HG03575 (cell line): Measurements from ENCODE around the gene PDZD7.
"Not testable (repeated sequence)": the region's sequence is repeated elsewhere in the genome, so short reads cannot be mapped to it uniquely, and the experiment has no call there.

Experiments used
- ATAC-seq: cut with Tn5 transposase; IDR thresholded peaks from one replicate; pipeline ENCODE4 v1.9.1; 2021; ENCODE audit not compliant: unreplicated experiment, insufficient number of reproducible peaks, low FRiP score; ENCODE audit errors: extremely low read depth

Gene PDZD7

DNA sequence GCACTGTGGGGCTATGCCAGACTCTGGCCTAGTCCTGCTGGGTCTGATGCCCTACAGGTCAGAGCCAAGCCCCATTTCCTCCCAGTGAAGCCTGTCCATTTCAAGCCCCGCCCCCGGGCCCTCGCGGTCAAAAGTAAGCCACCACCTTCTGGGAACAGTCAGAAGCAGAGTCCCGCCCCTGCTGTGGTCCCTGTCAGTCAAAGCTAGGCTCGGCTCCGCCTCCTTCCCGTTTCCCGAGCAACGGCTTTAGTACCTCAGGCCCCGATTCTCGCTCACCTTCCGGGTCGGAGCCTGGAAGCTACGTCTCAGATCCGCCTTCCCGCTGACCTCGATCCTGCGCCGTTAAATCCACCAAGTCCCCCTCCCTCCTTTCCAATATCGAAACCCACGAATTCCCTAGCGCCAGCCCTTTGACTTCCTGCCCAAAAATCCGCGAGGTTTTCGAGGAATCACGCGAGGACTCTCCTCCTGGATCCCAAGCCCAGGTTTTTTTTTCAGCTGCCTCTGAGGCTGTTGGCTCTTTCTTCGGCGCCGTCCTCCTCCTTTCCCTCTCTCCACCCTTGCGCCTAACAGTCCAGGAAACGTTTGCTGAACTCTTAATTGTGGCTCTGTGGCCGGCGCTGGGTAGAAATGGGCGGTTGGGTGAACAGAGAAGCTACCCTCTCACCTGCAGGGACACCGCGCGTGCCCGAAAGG is 11.9 kb upstream of the PDZD7 start:
- ATAC-seq: no peak

DNA sequence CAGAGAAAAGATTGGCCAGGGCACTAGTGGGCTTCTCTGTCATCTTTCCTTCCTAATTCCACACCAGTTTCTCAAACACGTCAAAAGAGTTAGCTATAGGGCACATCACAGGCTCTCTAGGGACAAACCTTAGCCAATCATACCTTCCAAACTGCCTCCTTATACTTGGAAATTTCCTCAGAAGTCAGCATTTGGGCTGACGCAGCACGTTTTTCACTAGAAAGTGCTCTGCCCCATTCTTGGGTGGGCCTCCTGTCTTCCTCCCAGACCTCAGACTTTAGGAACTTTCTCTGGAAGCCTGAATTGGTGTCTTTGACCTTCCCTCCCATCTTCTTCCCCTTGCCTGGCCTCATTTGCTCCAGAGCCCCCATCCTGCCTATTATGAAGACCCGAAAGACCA is 11.2 kb upstream of the PDZD7 start:
- no peak for ATAC-seq

DNA sequence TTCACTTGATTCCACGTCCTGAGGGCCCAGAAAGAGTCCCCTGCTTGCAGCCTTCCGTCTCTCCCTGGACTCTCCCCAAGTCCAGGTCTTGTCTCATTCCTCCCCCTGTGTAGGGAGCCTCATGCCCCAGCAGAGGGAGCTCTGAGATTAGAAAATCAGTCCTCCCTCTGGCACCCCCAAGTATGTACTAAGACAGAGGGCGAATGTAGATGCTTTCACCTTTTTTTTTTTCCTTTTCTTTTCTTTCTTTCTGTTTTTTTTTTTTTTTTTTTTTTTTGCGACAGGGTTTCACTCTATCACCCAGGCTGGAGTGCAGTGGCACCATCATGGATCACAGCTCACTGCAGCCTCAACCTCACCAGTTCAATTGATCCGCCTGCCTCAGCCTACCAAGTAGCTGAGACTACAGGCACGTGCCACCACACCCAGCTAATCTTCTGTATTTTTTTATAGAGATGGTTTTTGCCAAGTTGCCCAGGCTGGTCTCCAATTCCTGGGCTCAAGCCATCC is 10.4 kb upstream of the PDZD7 start:
- ATAC-seq: no peak

DNA sequence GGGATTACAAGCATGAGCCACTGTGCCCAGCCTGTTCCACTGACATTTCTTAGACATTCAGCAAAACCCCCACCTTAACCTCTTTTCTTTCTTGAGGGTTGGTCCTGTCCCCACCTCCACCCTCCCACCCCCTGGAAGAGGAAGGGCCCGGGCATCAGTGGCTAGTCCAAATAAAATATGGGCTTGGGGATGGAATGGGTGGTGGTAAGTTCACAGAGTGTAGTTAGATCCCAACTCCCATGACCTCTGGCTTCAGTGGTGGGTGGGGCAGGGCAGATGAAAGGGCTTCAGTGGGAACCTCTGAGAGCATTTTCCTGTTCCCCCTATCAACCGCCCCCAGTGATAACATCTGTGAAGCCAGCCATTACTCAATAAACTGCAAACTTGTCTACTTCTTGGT is 9.9 kb upstream of the PDZD7 start:
- ATAC-seq: no peak

DNA sequence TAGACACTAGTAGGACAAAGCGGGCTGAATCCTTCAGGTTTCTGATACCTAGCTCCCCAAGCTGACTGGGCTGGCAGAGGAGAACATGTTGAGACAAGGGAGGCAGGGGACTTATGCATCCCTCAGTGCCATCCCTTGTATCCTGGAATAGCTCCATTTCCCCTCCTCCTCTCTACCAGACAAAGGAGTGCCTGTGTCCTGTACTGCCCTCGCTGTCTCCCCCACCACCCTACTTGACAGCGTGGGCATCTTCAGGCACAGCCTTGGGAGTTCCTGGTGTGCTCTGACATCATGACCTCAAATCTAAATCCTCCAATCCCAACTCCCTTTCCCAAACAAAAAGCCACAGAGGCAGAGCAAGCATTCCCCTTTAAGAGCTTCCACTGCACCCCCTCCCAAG is 9.1 kb upstream of the PDZD7 start:
- no peak for ATAC-seq

DNA sequence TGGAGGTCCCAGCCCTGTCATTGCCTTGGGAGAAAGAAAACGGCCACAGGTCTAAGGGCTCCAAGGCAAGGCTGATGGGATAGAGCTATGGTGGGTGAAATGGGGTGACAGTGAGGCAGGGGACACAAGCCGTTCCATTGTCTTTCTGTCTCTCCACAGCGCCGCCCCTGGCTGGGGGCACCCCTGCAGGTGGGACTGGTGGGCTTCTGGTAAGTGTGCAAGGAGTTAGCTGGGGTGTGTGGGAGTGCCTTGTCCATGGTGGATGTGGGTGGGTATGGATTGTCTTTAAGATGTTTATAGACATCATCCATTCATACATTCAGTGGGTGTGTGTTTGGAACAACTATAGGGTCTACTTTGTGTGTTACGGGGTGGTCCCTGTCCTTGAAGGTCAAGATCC is 7.6 kb upstream of the PDZD7 start:
- no peak for ATAC-seq

DNA sequence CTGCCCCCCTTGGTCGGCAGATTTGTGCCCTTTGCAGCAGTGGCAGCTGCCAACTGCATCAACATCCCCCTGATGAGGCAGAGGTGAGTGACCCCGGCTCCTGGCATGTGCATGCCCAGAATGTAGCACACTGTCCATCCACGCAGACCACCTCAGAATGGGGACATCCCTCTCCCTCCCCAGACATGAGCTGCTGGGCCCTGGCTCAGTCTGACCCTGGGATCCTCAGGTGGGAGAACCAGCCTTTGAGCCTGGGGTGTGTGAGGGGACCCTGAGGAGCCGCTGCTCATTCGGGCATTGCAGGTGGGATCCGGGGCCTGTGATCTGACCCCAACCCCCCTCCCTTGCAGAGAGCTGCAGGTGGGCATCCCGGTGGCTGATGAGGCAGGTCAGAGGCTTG is 5.8 kb upstream of the PDZD7 start:
- no peak for ATAC-seq

DNA sequence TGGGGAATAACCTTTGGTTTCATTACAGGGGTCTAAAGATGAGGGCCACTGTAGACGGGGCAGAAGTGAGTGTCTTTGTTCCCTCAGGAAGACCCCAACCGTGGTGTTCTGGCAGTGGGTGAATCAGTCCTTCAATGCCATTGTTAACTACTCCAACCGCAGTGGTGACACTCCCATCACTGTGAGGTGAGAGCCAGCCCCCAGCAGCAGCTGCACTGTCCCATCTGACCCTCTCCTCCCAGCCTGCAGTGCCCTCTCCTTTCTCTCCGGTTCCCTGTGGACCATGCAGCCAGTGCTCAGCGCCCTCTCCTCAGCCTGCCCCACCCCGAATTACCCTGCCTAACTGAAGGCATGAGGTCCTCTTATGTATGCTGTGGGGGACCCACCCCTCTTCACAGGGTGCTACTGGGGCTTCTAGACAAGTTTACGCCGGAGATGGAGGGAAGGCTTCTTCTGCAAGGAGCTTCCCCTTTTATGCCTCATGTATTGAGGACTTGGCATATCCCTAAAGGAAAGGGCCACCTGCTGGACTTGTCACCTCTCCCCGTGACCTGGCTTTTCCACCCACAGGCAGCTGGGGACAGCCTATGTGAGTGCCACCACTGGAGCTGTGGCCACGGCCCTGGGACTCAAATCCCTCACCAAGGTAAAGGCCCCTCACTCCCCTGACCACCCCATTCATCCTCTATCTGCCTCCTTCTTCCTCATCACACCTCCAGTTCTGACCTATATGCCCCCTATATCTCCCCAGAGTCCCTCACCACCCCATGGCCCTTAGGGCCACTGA is 5.2 kb upstream of the PDZD7 start:
- no peak for ATAC-seq

DNA sequence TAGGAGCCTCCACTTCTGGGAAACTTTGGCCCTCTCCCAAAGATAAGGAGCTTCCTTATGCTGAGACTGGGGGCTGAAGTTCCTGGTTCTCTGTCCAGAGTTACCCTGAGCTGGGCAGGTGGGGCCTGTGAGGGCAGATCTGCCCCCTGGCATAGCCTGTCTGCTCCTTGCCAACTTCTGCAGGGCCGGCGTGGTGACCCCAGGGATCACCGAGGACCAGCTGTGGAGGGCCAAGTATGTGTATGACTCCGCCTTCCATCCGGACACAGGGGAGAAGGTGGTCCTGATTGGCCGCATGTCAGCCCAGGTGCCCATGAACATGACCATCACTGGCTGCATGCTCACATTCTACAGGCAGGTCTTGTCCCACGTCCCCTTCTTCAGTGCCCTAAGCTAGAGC is 4.4 kb upstream of the PDZD7 start:
- ATAC-seq: no peak

DNA sequence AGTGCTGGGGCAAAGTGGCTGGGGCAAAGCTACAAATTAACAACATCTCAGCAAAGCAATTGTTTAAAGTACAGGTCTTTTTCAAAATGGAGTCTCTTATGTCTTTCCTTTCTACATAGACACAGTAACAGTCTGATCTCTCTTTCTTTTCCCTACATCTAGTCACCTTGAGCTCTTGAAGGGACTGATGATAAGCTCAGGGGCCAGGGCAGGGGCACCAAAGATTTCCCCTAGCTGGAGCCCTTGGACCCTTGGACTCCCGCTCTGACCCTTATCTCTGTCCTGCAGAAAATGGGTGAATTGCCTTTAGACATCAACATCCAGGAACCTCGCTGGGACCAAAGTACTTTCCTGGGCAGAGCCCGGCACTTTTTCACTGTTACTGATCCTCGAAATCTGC is 3.5 kb upstream of the PDZD7 start:
- ATAC-seq: not testable (repeated sequence)

DNA sequence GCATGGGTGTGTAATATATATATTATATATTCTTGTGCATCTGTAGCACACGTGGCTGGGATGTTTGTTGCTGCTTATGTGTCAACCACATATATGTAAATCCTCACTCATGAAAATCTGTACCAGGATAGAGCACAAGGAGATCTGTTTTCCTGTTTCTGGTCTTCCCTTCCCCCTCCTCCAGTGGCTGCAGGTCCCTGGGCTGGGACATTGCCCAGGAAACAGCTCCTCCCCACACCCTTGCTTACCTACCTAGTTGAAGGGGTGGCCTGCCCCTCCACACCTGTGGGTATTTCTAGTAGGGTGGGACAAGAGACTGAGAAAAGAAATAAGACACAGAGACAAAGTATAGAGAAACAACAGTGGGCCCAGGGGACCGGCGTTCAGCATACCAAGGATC is 2.3 kb upstream of the PDZD7 start:
- no peak for ATAC-seq

DNA sequence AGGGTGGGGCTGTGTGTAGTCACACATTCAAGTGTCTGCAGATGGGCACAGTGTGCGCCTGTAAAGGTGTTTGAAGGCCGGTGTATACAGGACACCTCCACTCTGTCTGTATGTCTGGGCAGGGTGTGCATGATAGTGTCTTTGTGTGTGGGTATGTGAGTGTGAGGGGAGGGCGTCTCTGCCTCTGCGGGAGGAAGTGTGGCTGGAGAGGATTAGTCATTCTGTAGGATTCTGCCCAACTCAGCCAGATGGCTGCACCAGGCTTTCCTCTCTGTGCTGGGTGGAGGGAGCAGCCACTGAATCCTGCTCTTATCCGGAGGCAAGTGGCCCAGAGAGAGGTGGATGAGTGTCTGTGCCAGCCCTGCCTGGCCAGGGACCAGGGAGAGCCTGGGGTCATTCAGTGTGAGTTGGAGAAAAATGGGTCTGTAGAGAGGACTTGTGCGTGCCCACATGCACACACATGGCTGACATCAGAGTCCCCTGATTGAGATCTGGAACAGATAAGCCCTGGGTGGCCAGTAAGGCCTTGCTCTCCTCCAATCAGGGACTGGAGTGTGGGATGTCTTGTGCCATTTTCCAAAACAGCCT is 1.8 kb upstream of the PDZD7 start:
- ATAC-seq: no peak

DNA sequence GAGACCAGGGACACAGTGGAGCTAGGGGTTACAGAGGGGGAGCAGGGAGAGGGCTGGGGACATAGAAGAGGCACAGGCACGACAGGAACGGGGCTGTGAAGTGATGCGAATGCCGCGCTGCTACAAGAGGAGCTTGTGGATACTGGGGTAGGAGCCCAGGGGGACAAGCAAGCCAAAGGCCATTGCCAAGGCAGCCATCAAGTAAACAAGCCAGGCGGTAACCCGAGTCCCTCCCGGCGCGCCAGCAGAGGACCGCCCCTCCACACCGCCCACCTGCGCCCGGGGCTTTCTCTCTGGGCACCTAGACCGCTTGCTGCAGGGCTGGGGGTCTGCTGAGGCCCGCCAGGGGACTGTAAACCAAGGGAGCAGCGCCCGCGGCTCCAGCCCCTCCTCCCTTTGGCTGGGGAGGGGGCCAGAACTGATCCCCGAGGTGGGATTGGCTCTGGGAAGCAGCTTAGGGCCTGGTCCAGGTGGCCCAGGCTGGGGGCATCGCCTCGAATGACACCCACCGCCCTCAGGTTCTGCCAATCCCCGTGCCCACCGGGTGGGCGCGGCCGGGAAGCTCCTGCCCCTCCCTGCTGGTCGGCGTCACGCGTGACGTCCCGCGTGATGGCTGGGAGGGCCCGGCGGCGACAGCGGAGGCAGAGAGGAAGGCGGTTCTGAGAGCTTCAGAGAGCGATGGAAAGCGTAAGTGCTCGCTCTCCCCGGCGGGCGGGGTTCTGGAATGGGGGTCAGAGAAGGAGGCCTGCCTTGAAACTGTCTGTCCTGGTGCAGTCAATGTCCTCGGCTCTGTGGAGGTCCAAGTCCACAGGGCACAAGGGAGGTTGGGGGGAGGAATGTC is 1.1 kb upstream of the PDZD7 start:
- ATAC-seq: no peak

DNA sequence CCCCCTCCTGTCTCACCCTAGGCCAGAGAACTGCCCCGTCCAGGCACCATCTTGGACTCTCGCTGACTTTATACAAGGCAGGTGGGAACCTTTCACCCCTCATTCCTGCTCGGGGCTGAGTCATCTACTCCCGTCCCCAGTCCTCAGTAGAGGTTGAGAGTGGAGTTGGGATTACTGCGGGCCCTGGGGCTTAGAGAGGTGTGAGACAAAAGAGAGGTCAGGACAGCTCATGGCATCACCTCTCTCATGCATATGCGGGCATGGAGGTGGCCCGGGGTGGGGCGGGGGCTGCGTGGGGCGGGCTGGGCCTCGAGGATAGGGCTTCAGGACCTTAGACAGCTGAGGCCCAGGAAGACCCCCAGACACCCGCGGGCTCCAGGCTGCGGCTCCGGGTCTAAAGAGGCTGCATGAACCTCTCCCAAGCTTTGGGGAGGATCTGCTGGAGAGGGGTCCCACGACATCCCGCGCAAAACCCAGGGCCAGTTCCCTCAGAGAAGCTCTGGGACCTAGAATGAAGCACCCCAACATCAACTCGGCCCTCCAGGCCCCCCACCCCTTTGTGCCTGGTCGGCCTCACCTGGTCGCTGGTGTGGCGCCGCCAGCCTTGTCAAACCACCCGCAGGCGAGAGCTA is 317 bp downstream of the PDZD7 start:
- ATAC-seq: no peak

DNA sequence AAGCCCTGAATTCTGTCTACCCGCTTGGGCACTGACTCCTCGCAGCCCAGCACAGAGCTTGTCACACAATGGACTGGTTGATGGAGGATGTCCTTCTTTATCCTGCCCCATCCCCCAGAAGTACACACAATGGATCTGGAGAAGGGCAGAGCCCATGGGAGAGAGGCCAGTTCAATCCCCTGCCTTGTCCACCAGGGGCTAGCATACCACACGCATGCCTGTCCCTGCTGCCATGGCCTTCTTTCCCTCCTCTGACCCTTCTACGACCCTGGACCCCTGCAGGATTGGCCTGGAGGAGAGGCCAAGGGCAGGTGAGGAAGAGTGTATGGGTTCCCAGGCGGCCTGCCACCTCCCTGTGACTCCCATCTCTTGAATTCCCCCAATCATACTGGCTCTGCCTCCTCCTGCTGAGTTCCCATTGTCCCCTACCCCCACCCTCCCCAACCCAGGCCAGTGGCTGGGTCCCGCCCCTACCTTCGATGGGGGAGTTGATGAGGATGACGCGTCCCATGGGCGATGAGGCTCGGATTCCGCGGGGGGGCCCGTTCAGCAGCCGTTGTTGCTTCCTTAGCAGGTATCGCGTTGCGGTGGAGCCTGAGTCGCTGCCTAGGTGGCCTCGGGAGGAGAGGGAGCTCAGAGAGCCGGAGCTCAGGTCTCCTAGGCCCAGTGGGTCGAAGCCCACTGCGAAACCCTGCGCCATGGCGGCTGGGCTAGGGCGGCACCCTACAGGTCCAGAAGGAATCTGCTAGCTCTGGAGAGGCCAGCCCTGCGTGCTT is 1.2 kb downstream of the PDZD7 start:
- no peak for ATAC-seq

DNA sequence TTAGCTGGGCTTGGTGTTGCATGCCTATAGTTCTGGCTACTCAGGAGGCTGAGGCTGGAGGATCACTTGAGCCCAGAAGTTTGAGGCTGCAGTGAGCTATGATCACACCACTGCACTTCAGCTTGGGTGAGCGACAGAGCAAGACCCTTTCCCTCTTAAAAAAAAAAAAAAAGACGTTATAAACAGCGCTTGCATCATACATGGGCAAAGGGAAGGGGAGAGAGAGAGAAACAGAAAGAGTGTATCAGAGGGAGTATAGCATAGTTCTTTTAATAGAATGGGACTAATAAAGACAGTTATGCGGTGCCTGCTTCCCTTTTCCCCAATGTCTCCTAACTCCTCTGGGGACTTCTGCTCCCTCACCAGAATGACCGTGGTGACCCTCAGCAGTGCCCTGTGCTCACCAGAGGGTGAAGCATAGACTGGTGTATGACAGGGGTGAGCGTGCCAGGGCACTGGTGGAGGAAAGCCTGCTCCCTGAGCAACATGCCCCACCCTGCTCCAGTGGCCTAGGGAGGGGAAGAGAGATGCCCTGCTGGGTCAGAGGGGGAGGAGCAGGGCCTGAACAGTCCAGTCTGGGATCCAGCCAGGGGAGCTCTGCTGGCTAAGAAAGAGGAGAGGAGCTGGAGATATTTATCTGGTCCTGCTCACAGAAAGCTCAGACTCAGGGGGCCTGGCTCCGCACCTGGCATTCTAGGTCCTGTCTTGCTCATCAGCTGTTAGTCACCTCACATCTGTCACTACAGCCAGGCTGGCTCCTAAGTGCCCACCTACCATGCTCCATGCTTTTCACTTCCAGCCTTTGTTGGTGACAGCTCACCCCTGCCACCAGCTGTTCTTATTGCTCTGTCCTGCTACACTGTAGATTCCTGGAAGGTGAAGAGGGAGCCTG is 2.2 kb downstream of the PDZD7 start:
- ATAC-seq: no peak

DNA sequence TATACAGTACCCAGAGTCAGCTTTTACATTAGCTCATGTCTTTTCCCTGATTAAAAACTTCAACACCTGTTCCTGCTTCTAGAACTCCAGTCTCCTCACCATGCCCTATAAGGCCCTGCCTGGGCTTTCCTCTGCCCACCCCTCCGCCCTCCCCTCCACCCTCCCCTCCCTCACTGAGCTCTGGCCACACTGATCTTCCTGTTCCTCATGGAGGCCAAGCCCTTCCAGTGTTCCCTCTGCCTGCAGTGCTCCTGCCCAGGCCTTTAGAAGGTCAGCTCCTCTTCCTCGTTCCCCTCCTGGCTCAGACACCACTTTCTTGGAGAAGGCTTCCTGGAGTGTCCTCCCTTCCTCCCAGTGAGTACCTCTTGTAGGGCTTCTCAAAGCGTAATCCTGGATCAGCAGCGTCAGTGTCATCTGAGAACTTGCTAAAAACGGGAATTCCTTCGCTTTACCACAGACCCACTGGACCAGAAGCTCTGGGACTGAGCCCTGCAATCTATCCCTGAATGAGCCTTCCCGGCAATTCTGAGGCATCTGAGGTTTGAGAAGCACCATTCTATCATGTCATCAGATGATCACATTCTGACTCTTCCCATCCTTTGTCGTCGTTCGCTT is 3.7 kb downstream of the PDZD7 start:
- ATAC-seq: no peak
